ENCODE results near the gene SEPTIN12.
A peak's percentile ranks its signal among the peaks of the same experiment; 100 is the strongest.
"Not testable (repeated sequence)": the region's sequence is repeated elsewhere in the genome, so short reads cannot be mapped to it uniquely, and the experiment has no call there.

SEPTIN12 gene

GRCh38 chr16:4752351-4753100 is 35.6 kb downstream of the SEPTIN12 start:
- no peak for DNase-seq (ENCODE audit: low spot score)

GRCh38 chr16:4750896-4751295 is 37.2 kb downstream of the SEPTIN12 start:
- DNase-seq (ENCODE audit: low spot score) = no peak

DNA sequence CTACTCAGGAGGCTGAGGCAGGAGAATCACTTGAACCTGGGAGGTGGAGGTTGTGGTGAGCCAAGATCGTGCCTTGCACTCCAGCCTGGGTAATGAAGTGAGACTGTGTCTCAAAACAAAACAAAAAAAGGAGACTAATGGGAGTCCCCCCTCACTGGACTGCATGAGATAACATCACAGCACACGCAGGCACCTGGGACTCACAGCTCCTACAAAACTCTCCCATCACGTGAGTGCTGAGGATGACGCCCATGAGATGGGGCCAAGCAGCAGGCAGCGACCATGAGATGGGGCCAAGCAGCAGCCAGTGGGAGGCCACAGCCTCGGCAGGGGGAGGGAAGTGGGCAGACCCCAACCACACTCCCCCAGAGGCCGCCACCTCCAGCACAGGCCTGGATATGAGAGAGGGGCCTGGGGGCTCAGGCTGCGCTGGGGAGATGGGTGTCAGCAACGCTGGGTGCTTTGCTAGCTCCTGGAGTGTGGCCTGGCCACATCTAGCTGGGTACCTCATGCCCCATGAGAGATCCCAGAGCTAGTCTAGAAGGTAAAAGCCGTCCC is 38.4 kb downstream of the SEPTIN12 start:
- no peak for DNase-seq (ENCODE audit: low spot score)

- DNase-seq (ENCODE audit: low spot score) = no peak
Observed at GRCh38 chr16:4748682-4749411, 39.3 kb downstream of the SEPTIN12 start.

GRCh38 chr16:4747906-4748681 is 40.1 kb downstream of the SEPTIN12 start:
- no peak for DNase-seq (ENCODE audit: low spot score)

DNA sequence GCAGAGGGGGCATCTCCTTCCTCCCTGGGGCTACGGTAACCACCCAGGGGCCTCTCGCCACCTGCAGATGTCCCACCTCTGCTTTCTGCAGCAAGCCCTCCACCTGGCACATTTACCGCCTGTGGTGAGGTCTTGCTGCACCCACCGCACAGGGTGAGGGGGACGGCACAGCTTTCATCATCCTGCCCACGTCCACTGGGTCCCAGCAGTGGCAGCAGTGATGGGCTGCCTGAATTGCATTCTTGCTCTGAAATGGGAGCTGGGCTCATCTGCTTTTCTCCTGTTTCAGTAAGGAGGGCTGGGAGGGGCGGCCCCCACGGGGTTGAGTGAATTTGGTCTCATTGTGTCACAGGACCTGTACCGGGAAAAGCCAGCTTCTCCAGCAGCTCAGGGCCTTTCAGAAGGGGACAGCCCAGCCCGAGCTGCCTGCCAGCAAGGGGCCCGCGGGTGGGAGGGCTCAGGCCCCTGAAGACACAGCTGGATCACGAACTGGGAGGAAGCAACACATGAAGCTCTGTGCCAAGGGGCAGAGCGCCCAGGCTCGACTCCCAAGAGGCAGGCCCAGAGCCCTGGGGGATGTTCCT is 41.1 kb downstream of the SEPTIN12 start:
- no peak for DNase-seq (ENCODE audit: low spot score)

- DNase-seq (ENCODE audit: low spot score) = no peak
Observed at GRCh38 chr16:4746215-4746614, 41.9 kb downstream of the SEPTIN12 start.

DNA sequence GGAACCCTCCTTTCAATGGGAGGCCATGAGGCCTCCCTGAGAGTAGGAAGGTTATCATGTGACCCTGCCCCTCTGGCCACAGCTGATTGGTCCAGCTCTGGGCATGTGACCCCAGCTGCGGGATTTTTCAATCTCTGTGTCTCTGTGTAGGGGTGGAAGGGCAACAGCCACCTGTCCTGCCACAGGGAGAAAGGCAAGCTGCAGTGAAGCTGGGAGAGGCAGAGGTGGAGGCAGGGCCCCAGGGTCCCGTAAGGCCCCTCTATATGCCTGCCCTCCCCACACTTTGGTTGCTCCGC is 42.9 kb downstream of the SEPTIN12 start:
- DNase-seq (ENCODE audit: low spot score) = no peak

DNA sequence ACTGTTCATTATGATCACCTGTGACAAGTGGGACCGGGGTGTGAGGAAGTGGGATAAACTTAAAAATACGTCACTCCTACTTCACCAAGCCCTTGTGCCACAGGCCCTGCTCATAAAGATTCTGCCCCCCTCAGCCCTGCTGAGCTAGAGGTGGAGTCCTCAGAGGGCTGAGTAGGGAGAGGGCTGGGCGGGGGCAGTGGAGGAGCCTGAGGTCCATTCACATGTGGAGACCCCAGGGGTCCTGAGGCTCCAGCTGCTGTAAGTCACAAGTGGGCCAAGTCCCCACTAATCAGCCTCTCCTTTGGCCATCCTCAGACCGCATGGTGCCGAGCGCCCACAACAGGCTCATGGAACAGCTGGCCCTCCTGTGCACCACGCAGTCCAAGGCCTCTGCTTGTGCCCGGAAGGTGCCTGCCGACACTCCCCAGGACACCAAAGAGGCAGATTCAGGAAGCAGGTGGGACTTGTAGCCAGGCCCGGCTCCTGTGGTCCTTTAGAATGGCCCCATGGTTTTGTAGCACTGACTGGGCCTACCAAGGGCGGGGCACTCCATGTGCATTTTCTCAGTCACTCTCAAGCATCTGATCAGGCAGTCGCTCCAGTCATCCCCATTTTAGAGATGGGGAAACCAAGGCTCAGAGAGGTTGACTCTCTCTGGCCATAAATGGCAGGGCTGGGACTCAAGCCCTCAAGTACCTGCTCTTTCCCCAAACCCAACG is 43.4 kb downstream of the SEPTIN12 start:
- no peak for DNase-seq (ENCODE audit: low spot score)

- no peak for DNase-seq (ENCODE audit: low spot score)
Observed at GRCh38 chr16:4743226-4743878, 44.8 kb downstream of the SEPTIN12 start.

DNA sequence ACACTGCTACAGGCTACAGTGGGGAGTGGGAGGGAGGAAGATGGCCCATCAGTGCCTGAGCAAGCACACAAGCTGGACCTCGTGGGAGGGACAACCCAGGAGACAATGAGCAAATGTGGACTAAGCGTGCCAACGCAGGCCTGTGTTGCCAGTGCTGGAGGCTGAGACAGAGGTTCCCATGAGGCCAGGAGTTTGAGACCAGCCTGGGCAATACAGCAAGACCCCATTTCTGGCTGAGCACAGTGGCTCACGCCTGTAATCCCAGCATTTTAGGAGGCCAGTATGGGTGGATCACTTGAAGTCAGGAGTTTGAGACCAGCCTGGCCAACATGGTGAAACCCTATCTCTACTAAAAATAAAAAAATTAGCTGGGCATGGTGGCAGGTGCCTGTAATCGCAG is 49.8 kb downstream of the SEPTIN12 start:
- DNase-seq (ENCODE audit: low spot score) = not testable (repeated sequence)

GRCh38 chr16:4737545-4737944 is 50.6 kb downstream of the SEPTIN12 start:
- DNase-seq (ENCODE audit: low spot score) = no peak

DNA sequence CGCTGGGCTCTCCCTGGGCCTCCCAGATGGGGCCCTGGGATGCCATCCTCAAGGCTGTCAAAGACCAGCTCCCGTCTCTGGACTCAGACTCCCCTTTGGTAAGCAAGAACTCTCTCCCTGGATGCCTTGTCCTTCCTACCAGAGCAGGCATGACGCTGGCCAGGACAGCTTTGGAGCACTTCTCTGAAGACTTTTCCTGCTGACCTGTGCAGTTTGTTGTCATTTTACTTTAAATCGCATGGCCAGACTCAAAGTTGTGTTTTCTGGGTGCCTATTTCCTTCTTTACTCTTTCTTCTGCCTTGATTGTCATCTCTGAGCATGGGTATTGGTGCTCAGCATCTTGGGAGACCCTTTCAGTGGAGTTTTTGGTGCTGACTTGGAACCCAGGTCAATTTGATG is 51.6 kb downstream of the SEPTIN12 start:
- DNase-seq (ENCODE audit: low spot score) = no peak

GRCh38 chr16:4734730-4735535 is 53.2 kb downstream of the SEPTIN12 start:
- DNase-seq (ENCODE audit: low spot score) = peak; percentile 79

- peak; percentile 87 for DNase-seq (ENCODE audit: low spot score)
Observed at GRCh38 chr16:4734063-4734729, 53.9 kb downstream of the SEPTIN12 start, which contains the start of the genes ANKS3 and DNAAF8. Gene ANKS3, minus strand, starts transcription at chr16:4734271. Its CDS starts 4,122 bp downstream, at chr16:4730149. Gene DNAAF8, plus strand, starts transcription at chr16:4734537. Its CDS starts 1,978 bp downstream, at chr16:4736515.

DNA sequence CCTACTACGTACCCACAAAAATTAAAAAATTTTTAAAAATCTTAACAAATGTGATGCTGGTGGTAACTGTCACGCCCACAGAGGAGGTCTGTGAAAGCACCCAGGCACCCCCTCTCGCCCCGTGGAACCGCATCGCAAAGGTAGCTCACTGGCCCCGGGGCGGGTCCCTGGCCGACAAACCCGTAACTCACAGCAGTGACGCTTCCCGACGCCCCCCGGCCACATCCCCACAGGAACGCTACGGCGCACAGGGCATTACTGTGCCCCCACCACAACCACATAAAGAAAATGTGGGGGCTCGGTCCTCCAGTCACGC is 54.4 kb downstream of the SEPTIN12 start:
- no peak for DNase-seq (ENCODE audit: low spot score)

GRCh38 chr16:4733211-4733742 is 54.9 kb downstream of the SEPTIN12 start:
- DNase-seq (ENCODE audit: low spot score) = no peak

GRCh38 chr16:4729876-4730275 is 58.3 kb downstream of the SEPTIN12 start:
- DNase-seq (ENCODE audit: low spot score) = no peak

DNA sequence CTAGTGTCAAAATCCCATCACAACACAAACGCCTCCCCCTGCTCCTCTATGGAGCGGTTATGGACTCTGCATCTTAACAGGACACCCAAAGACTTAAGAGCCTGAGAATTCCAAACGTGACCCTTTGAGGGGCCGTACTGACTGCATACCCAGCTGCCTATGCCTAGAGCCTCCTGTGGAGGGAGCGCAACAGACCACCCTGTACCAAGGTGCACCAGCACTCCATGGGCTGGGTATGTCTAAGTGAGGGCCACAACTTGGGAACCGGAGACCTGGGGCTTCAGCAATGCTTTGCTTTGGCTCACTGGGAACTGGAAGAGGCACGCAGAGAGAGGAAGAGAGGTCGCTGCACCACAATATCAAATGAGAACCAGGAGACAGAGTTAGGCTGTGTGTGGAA is 59.5 kb downstream of the SEPTIN12 start:
- DNase-seq (ENCODE audit: low spot score) = no peak

Measured in hematopoietic multipotent progenitor cell treated with erythropoietin and hydrocortisone succinate and interleukin-3 and kit ligand, for 17 days (in vitro differentiated cells).